ENCODE results near the gene CRABP2. TPM values are rescaled to one million over a fixed set of nuclear protein-coding genes. Genes with fewer than 3 reads are reported as not detected.

The CRABP2 gene
- total and polyA plus RNA-seq, 2 experiments from 2014 or later = 45.9 to 137 TPM

DNA sequence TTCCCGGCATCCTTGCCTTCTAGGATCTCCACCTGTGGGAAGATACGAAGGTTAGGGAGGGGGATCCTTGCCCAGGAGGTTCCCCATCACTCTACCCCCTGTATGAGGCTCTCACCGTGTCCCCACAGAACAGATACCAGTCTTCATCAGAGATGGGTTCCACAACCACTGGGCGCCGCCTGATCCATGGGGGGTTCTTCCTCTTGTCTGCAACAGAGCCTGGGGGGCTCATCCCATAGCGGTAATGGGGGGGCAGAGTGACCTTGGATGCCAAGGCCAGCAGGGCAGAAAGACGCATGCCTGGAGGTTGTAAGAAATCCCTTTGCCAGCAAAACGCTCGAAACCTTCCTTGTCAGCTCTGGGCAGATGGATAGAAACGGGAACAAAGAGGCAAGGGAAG lies 33.0 kb upstream of the CRABP2 start:
- H3K27ac Mint-ChIP-seq = no peak overlapping the region
- Histone ChIP-seq H3K4me2 (no peak overlapping the region), H3K36me3 (ENCODE audit: insufficient read depth) (peaks cover 5% of the 10 kb centered on the region; the same call in 1 of the 2 replicates), H3K27me3 (ENCODE audit: insufficient read depth) (no peaks in the 10 kb centered on the region), H3K9me2 (ENCODE audit: insufficient read depth) (no peaks in the 10 kb centered on the region), H4K20me1 (replicated peaks; ENCODE audit: insufficient read depth) (no peaks in the 10 kb centered on the region), H3F3A (replicated peaks; ENCODE audit: low read depth) (peaks cover 13% of the 10 kb centered on the region), H2AFZ (no peak overlapping the region), H3K27ac (ENCODE audit: low read depth) (no peak overlapping the region), H3K79me2 (replicated peaks; ENCODE audit: insufficient read depth) (0 out of 2 replicates have a peak, but pooled peaks cover 7% of the 10 kb centered on the region), H3K4me3 (no peak overlapping the region), H3K4me1 (ENCODE audit: insufficient read depth) (peaks cover 25% of the 10 kb centered on the region)
- no peak overlapping the region; the same call in 2 of the 3 replicates for H3K4me3 Mint-ChIP-seq
- H3K36me3 Mint-ChIP-seq (ENCODE audit: low read depth) = peaks cover 34% of the 10 kb centered on the region
- TF ChIP-seq ZNF114 (CRISPR knock-in tag; IDR thresholded peaks at IDR 0.05) (no peak), EZH2 (IDR thresholded peaks at IDR 0.05; ENCODE audit: low read depth, unreplicated experiment) (no peak), JUNB (IDR thresholded peaks at IDR 0.05; ENCODE audit: unreplicated experiment) (no peak), NANOG (IDR thresholded peaks at IDR 0.05; ENCODE audit: borderline replicate concordance) (no peak), STAT1 (IDR thresholded peaks at IDR 0.05; ENCODE audit: unreplicated experiment) (no peak), CREB1 (CRISPR knock-in tag; IDR thresholded peaks at IDR 0.05; ENCODE audit: low read depth) (no peak), ZNF331 (CRISPR knock-in tag; IDR thresholded peaks at IDR 0.05; ENCODE audit: low read depth) (no peak), POLR2AphosphoS5 (IDR thresholded peaks at IDR 0.05; ENCODE audit: low read depth) (no peak), EZH2phosphoT487 (IDR thresholded peaks at IDR 0.05; ENCODE audit: unreplicated experiment) (no peak)
- TF ChIP-seq, protein P1, sequence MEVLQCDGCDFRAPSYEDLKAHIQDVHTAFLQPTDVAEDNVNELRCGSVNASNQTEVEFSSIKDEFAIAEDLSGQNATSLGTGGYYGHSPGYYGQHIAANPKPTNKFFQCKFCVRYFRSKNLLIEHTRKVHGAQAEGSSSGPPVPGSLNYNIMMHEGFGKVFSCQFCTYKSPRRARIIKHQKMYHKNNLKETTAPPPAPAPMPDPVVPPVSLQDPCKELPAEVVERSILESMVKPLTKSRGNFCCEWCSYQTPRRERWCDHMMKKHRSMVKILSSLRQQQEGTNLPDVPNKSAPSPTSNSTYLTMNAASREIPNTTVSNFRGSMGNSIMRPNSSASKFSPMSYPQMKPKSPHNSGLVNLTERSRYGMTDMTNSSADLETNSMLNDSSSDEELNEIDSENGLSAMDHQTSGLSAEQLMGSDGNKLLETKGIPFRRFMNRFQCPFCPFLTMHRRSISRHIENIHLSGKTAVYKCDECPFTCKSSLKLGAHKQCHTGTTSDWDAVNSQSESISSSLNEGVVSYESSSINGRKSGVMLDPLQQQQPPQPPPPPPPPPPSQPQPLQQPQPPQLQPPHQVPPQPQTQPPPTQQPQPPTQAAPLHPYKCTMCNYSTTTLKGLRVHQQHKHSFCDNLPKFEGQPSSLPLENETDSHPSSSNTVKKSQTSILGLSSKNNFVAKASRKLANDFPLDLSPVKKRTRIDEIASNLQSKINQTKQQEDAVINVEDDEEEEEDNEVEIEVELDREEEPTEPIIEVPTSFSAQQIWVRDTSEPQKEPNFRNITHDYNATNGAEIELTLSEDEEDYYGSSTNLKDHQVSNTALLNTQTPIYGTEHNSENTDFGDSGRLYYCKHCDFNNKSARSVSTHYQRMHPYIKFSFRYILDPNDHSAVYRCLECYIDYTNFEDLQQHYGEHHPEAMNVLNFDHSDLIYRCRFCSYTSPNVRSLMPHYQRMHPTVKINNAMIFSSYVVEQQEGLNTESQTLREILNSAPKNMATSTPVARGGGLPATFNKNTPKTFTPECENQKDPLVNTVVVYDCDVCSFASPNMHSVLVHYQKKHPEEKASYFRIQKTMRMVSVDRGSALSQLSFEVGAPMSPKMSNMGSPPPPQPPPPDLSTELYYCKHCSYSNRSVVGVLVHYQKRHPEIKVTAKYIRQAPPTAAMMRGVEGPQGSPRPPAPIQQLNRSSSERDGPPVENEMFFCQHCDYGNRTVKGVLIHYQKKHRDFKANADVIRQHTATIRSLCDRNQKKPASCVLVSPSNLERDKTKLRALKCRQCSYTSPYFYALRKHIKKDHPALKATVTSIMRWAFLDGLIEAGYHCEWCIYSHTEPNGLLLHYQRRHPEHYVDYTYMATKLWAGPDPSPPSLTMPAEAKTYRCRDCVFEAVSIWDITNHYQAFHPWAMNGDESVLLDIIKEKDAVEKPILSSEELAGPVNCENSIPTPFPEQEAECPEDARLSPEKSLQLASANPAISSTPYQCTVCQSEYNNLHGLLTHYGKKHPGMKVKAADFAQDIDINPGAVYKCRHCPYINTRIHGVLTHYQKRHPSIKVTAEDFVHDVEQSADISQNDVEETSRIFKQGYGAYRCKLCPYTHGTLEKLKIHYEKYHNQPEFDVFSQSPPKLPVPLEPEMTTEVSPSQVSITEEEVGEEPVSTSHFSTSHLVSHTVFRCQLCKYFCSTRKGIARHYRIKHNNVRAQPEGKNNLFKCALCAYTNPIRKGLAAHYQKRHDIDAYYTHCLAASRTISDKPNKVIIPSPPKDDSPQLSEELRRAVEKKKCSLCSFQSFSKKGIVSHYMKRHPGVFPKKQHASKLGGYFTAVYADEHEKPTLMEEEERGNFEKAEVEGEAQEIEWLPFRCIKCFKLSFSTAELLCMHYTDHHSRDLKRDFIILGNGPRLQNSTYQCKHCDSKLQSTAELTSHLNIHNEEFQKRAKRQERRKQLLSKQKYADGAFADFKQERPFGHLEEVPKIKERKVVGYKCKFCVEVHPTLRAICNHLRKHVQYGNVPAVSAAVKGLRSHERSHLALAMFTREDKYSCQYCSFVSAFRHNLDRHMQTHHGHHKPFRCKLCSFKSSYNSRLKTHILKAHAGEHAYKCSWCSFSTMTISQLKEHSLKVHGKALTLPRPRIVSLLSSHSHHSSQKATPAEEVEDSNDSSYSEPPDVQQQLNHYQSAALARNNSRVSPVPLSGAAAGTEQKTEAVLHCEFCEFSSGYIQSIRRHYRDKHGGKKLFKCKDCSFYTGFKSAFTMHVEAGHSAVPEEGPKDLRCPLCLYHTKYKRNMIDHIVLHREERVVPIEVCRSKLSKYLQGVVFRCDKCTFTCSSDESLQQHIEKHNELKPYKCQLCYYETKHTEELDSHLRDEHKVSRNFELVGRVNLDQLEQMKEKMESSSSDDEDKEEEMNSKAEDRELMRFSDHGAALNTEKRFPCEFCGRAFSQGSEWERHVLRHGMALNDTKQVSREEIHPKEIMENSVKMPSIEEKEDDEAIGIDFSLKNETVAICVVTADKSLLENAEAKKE (CRISPR knock-in tag; IDR thresholded peaks at IDR 0.05) = no peak
- TF ChIP-seq, protein P2, sequence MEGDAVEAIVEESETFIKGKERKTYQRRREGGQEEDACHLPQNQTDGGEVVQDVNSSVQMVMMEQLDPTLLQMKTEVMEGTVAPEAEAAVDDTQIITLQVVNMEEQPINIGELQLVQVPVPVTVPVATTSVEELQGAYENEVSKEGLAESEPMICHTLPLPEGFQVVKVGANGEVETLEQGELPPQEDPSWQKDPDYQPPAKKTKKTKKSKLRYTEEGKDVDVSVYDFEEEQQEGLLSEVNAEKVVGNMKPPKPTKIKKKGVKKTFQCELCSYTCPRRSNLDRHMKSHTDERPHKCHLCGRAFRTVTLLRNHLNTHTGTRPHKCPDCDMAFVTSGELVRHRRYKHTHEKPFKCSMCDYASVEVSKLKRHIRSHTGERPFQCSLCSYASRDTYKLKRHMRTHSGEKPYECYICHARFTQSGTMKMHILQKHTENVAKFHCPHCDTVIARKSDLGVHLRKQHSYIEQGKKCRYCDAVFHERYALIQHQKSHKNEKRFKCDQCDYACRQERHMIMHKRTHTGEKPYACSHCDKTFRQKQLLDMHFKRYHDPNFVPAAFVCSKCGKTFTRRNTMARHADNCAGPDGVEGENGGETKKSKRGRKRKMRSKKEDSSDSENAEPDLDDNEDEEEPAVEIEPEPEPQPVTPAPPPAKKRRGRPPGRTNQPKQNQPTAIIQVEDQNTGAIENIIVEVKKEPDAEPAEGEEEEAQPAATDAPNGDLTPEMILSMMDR (conservative IDR thresholded peaks at IDR 0.05; ENCODE audit: low read depth in 2 of 2) = no peak
- TF ChIP-seq, protein P3, sequence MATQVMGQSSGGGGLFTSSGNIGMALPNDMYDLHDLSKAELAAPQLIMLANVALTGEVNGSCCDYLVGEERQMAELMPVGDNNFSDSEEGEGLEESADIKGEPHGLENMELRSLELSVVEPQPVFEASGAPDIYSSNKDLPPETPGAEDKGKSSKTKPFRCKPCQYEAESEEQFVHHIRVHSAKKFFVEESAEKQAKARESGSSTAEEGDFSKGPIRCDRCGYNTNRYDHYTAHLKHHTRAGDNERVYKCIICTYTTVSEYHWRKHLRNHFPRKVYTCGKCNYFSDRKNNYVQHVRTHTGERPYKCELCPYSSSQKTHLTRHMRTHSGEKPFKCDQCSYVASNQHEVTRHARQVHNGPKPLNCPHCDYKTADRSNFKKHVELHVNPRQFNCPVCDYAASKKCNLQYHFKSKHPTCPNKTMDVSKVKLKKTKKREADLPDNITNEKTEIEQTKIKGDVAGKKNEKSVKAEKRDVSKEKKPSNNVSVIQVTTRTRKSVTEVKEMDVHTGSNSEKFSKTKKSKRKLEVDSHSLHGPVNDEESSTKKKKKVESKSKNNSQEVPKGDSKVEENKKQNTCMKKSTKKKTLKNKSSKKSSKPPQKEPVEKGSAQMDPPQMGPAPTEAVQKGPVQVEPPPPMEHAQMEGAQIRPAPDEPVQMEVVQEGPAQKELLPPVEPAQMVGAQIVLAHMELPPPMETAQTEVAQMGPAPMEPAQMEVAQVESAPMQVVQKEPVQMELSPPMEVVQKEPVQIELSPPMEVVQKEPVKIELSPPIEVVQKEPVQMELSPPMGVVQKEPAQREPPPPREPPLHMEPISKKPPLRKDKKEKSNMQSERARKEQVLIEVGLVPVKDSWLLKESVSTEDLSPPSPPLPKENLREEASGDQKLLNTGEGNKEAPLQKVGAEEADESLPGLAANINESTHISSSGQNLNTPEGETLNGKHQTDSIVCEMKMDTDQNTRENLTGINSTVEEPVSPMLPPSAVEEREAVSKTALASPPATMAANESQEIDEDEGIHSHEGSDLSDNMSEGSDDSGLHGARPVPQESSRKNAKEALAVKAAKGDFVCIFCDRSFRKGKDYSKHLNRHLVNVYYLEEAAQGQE (IDR thresholded peaks at IDR 0.05; ENCODE audit: unreplicated experiment) = no peak
- TF ChIP-seq, protein P4, sequence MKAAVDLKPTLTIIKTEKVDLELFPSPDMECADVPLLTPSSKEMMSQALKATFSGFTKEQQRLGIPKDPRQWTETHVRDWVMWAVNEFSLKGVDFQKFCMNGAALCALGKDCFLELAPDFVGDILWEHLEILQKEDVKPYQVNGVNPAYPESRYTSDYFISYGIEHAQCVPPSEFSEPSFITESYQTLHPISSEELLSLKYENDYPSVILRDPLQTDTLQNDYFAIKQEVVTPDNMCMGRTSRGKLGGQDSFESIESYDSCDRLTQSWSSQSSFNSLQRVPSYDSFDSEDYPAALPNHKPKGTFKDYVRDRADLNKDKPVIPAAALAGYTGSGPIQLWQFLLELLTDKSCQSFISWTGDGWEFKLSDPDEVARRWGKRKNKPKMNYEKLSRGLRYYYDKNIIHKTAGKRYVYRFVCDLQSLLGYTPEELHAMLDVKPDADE (IDR thresholded peaks at IDR 0.05) = no peak
- H3K9me3 Mint-ChIP-seq = no peaks in the 10 kb centered on the region
- H3K4me1 Mint-ChIP-seq = peaks cover 12% of the 10 kb centered on the region
- no peak for DNase-seq (ENCODE audit: low spot score)
- no peak for ATAC-seq
- H3K27me3 Mint-ChIP-seq (ENCODE audit: insufficient read depth, low read depth, poor library complexity) = peaks cover 18% of the 10 kb centered on the region
